ENCODE results near the gene COL18A1. TPM values are rescaled to one million over a fixed set of nuclear protein-coding genes. Genes with fewer than 3 reads are reported as not detected.
"Not testable (repeated sequence)": the region's sequence is repeated elsewhere in the genome, so short reads cannot be mapped to it uniquely, and the experiment has no call there.

The COL18A1 gene
- total and polyA plus RNA-seq, 11 donors, result 31.7 to 109 (median 59.0) TPM

GRCh38 chr21:45362077-45362747 lies 42.8 kb upstream of the COL18A1 start:
- H3K4me3 ChIP-seq, result no peak overlapping the region
- ATAC-seq (no peak), DNase-seq (peak in 1 of 5 donors; percentile 45)
- intact Hi-C loops (cut with DNase I), result loop anchor here in 7 of 10 donors (1.0 to 5.0 kb wide), 5 partner anchors 33 to 60 kb away; no protein-coding TSS in a partner anchor
- peaks cover 2 to 71% (median 48%) of the 10 kb centered on the region in 12 donors for H3K4me1 ChIP-seq
- no peaks in the 10 kb centered on the region for H3K27me3 ChIP-seq
- no peak for TF ChIP-seq POLR2A (IDR thresholded peaks at IDR 0.05)
- no peak for TF ChIP-seq CTCF (IDR thresholded peaks at IDR 0.05)
- WGBS, 4 donors, result 94 to 96% (median 95%) methylated on average over 15 of the region's 15 CpGs
- no peaks in the 10 kb centered on the region for H3K36me3 ChIP-seq
- no peaks in the 10 kb centered on the region for H3K9me3 ChIP-seq
- H3K27ac ChIP-seq, result peak overlapping the region in 1 of 12 donors; percentile 96

- peaks cover 2 to 71% (median 46%) of the 10 kb centered on the region in 12 donors for H3K4me1 ChIP-seq
- H3K4me3 ChIP-seq, result no peak overlapping the region
- TF ChIP-seq CTCF (IDR thresholded peaks at IDR 0.05) (no peak), POLR2A (IDR thresholded peaks at IDR 0.05) (no peak)
- 91 to 96% (median 94%) methylated on average over 14 of the region's 14 CpGs for whole genome bisulfite sequencing, 4 donors
- H3K27ac ChIP-seq, result peak overlapping the region in 2 of 12 donors; percentile 87 to 96
- no peaks in the 10 kb centered on the region for H3K27me3 ChIP-seq
- H3K9me3 ChIP-seq, result no peaks in the 10 kb centered on the region
- intact Hi-C loops (cut with DNase I), result loop anchor here in 7 of 10 donors (1.0 to 5.0 kb wide), 5 partner anchors 33 to 60 kb away; no protein-coding TSS in a partner anchor
- peak in 2 of 5 donors; percentile 22 to 51 for DNase-seq
- no peaks in the 10 kb centered on the region for H3K36me3 ChIP-seq
- no peak for ATAC-seq
Observed at GRCh38 chr21:45362748-45363145, 42.2 kb upstream of the COL18A1 start.

GRCh38 chr21:45363272-45363671 lies 41.7 kb upstream of the COL18A1 start:
- not testable (repeated sequence) for H3K9me3 ChIP-seq, H3K27me3 ChIP-seq, ATAC-seq, H3K4me3 ChIP-seq, H3K36me3 ChIP-seq
- peak overlapping the region; percentile 84 to 99 (median 94) for H3K27ac ChIP-seq
- 91 to 97% (median 95%) methylated on average over 13 to 19 of the region's 19 CpGs for WGBS, 4 donors
- peak in 3 of 5 donors; percentile 3 to 34 (median 23) for DNase-seq
- intact Hi-C loops (cut with DNase I), result loop anchor here in 6 of 10 donors (5.0 kb wide), 4 partner anchors 39 to 61 kb away; no protein-coding TSS in a partner anchor
- H3K4me1 ChIP-seq, result peaks cover 2 to 68% (median 42%) of the 10 kb centered on the region in 12 donors

GRCh38 chr21:45363921-45364467 lies 41.0 kb upstream of the COL18A1 start:
- TF ChIP-seq POLR2A (IDR thresholded peaks at IDR 0.05) (peak in 1 of 2 donors; percentile 48), CTCF (IDR thresholded peaks at IDR 0.05) (no peak)
- intact Hi-C loops (cut with DNase I), result loop anchor here in 9 of 10 donors (1.0 to 5.0 kb wide), 7 partner anchors 38 to 75 kb away; partner anchors contain the start of gene COL18A1 (in 3 of the 9)
- Histone ChIP-seq H3K27ac (peak overlapping the region; percentile 87 to 99 (median 94)), H3K9me3 (no peaks in the 10 kb centered on the region), H3K27me3 (no peaks in the 10 kb centered on the region), H3K4me1 (peaks cover 2 to 60% (median 40%) of the 10 kb centered on the region in 12 donors), H3K4me3 (peak overlapping the region in 6 of 12 donors; percentile 4 to 33 (median 10)), H3K36me3 (no peaks in the 10 kb centered on the region)
- DNase-seq, result peak; percentile 88 to 93 (median 89)
- WGBS, 4 donors, result 34 to 51% (median 41%) methylated on average over 18 to 19 of the region's 19 CpGs
- ATAC-seq, result peak; percentile 81 to 91 (median 84)
